Epithelial cell of prostate (primary cell): Measurements from ENCODE around the gene MAPRE2.
"Not testable (repeated sequence)": the region's sequence is repeated elsewhere in the genome, so short reads cannot be mapped to it uniquely, and the experiment has no call there.

Experiments
- DNase-seq: peaks from one replicate; pipeline ENCODE4 v3.0.0-alpha.2; 2011; ENCODE audit warnings: low read depth, low spot score
- H3K27ac ChIP-seq: fragments of 450-650 bp; 2 replicates; pipeline ENCODE4 v1.5.1; 2017; ENCODE audit warnings: mild to moderate bottlenecking

MAPRE2 gene

GRCh38 chr18:35138773-35139172, 97.6 kb downstream of the MAPRE2 start:
- no peak overlapping the region for H3K27ac ChIP-seq
- no peak for DNase-seq

- no peak overlapping the region for H3K27ac ChIP-seq
- DNase-seq: no peak
Measured at GRCh38 chr18:35139517-35139916, 98.3 kb downstream of the MAPRE2 start.

GRCh38 chr18:35141077-35141476, 99.9 kb downstream of the MAPRE2 start:
- H3K27ac ChIP-seq: no peak overlapping the region
- DNase-seq: no peak

- DNase-seq: no peak
- no peak overlapping the region for H3K27ac ChIP-seq
Measured at GRCh38 chr18:35141567-35142274, 100.5 kb downstream of the MAPRE2 start.

- no peak overlapping the region for H3K27ac ChIP-seq
- no peak for DNase-seq
Measured at GRCh38 chr18:35142275-35142615, 101.0 kb downstream of the MAPRE2 start.

GRCh38 chr18:35143622-35144596, 102.7 kb downstream of the MAPRE2 start:
- DNase-seq: no peak
- H3K27ac ChIP-seq: no peak overlapping the region

GRCh38 chr18:35144698-35145097, 103.5 kb downstream of the MAPRE2 start:
- DNase-seq: no peak
- no peak overlapping the region for H3K27ac ChIP-seq

- not testable (repeated sequence) for H3K27ac ChIP-seq, DNase-seq
Measured at GRCh38 chr18:35150195-35150594, 109.0 kb downstream of the MAPRE2 start.

GRCh38 chr18:35153609-35154272, 112.5 kb downstream of the MAPRE2 start:
- no peak for DNase-seq
- no peak overlapping the region for H3K27ac ChIP-seq

GRCh38 chr18:35155398-35156117, 114.3 kb downstream of the MAPRE2 start:
- DNase-seq: no peak
- no peak overlapping the region for H3K27ac ChIP-seq

- no peak overlapping the region for H3K27ac ChIP-seq
- DNase-seq: no peak
Measured at GRCh38 chr18:35157181-35157580, 116.0 kb downstream of the MAPRE2 start.

GRCh38 chr18:35158728-35159450, 117.7 kb downstream of the MAPRE2 start:
- no peak overlapping the region for H3K27ac ChIP-seq
- no peak for DNase-seq

GRCh38 chr18:35159782-35160181, 118.6 kb downstream of the MAPRE2 start:
- no peak overlapping the region for H3K27ac ChIP-seq
- DNase-seq: no peak

GRCh38 chr18:35161485-35161884, 120.3 kb downstream of the MAPRE2 start:
- DNase-seq: no peak
- H3K27ac ChIP-seq: no peak overlapping the region

GRCh38 chr18:35161934-35162333, 120.7 kb downstream of the MAPRE2 start:
- H3K27ac ChIP-seq: no peak overlapping the region
- no peak for DNase-seq

GRCh38 chr18:35163014-35163539, 121.9 kb downstream of the MAPRE2 start:
- H3K27ac ChIP-seq: no peak overlapping the region
- DNase-seq: no peak

GRCh38 chr18:35163721-35164120, 122.5 kb downstream of the MAPRE2 start:
- no peak for DNase-seq
- H3K27ac ChIP-seq: no peak overlapping the region

- H3K27ac ChIP-seq: no peak overlapping the region
- no peak for DNase-seq
Measured at GRCh38 chr18:35164133-35164532, 122.9 kb downstream of the MAPRE2 start.

GRCh38 chr18:35167332-35167731, 126.1 kb downstream of the MAPRE2 start:
- H3K27ac ChIP-seq: no peak overlapping the region

More at GRCh38 chr18:35167332-35167731, 126.1 kb downstream of the MAPRE2 start:
- DNase-seq: no peak
